Activated CD4-positive, alpha-beta T cell treated with anti-CD3 and anti-CD28 coated beads, Interleukin-2, amount 10 ng/mL, durations not matched to agents 24 days and 14 days (primary cell): ENCODE data around the gene CTSW. TPM values are rescaled to one million over a fixed set of nuclear protein-coding genes. Genes with fewer than 3 reads are reported as not detected.
A peak's percentile ranks its signal among the peaks of the same experiment; 100 is the strongest.

Experiments used
- DNase-seq: peaks from one replicate; pipeline ENCODE4 v3.0.0; 2022
- H3K27ac Mint-ChIP-seq: one replicate; pipeline ENCODE4 v1.8.0; 2022; ENCODE audit warnings: mild to moderate bottlenecking, mixed read lengths
- H3K27me3 Mint-ChIP-seq: one replicate; pipeline ENCODE4 v1.8.0; 2022; ENCODE audit warnings: mixed read lengths
- H3K36me3 Mint-ChIP-seq: one replicate; pipeline ENCODE4 v1.8.0; 2022; ENCODE audit warnings: low read depth, mild to moderate bottlenecking, mixed read lengths
- H3K4me1 Mint-ChIP-seq: one replicate; pipeline ENCODE4 v1.8.0; 2021; ENCODE audit warnings: mixed read lengths
- H3K4me3 Mint-ChIP-seq: one replicate; pipeline ENCODE4 v1.8.0; 2022; ENCODE audit warnings: mild to moderate bottlenecking, moderate library complexity, mixed read lengths
- H3K9me3 Mint-ChIP-seq: one replicate; pipeline ENCODE4 v1.8.0; 2021; ENCODE audit warnings: mixed read lengths
- intact Hi-C: fragments of 100-400 bp; cut with micrococcal nuclease; formaldehyde crosslinking; loops from one replicate; pipeline ENCODE4 v1.15.1; 2023
- total RNA-seq: library from RNA; stranded (reverse); gene quantifications from 2 replicates; pipeline ENCODE4 v1.2.3, GENCODE V29; 2022

The CTSW gene
- total RNA-seq, 1 donor from 2014 or later = 7.5 TPM

GRCh38 chr11:65851811-65852507, 27.7 kb upstream of the CTSW start:
- Mint-ChIP-seq H3K36me3 (peaks cover 68% of the 10 kb centered on the region), H3K9me3 (no peaks in the 10 kb centered on the region), H3K27ac (no peak overlapping the region), H3K4me3 (no peak overlapping the region), H3K27me3 (no peaks in the 10 kb centered on the region), H3K4me1 (peaks cover 30% of the 10 kb centered on the region)
- intact Hi-C loops = no loop called here
- DNase-seq = peak; percentile 58

DNA sequence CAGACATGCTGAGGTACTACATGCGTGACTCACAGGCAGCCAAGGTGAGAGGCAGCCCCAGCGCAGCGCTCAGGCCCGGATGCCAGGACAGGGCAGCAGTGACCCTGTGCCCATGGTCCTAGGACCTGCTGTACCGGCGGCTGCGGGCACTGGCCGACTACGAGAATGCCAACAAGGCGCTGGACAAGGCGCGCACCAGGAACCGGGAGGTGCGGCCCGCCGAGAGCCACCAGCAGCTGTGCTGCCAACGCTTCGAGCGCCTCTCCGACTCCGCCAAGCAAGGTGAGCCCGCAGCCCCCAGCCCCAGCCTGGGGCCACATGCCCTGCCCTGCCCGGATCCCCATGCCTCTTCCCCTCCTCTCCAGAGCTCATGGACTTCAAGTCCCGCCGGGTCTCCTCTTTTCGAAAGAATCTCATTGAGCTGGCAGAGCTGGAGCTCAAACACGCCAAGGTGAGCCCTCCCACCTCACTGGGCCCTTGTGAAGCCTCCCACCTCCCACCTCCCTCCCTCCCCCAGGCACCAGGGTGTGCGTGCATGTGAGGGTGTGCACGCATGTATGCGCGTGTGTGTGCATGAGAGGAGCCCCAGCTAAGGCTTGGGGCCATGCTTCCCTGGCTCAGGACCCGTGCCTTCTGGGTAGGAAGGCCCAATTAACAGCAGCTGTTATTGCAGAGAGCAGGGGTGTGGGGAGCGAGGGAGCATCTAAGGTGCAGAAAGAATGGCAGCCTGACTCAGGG, 27.0 kb upstream of the CTSW start:
- intact Hi-C loops = loop anchor here (1.0 kb wide), 1 partner anchor 18 kb away; no protein-coding TSS in a partner anchor
- H3K36me3 Mint-ChIP-seq = peaks cover 69% of the 10 kb centered on the region

GRCh38 chr11:65853246-65853979, 26.2 kb upstream of the CTSW start:
- H3K4me1 Mint-ChIP-seq = peaks cover 32% of the 10 kb centered on the region
- DNase-seq = no peak
- no peaks in the 10 kb centered on the region for H3K27me3 Mint-ChIP-seq
- H3K9me3 Mint-ChIP-seq = no peaks in the 10 kb centered on the region
- H3K27ac Mint-ChIP-seq = no peak overlapping the region
- intact Hi-C loops = loop anchor here (1.0 kb wide), 1 partner anchor 19 kb away; no protein-coding TSS in a partner anchor
- peaks cover 70% of the 10 kb centered on the region for H3K36me3 Mint-ChIP-seq
- H3K4me3 Mint-ChIP-seq = no peak overlapping the region

More for the DNA sequence above, 27.0 kb upstream of the CTSW start:
- peak; percentile 58 for DNase-seq
- Mint-ChIP-seq H3K4me1 (peaks cover 30% of the 10 kb centered on the region), H3K4me3 (no peak overlapping the region), H3K27me3 (no peaks in the 10 kb centered on the region), H3K9me3 (no peaks in the 10 kb centered on the region), H3K27ac (no peak overlapping the region)

GRCh38 chr11:65854161-65854592, 25.5 kb upstream of the CTSW start:
- no peak for DNase-seq
- Mint-ChIP-seq H3K27ac (no peak overlapping the region), H3K9me3 (no peaks in the 10 kb centered on the region), H3K4me3 (peak overlapping the region; percentile 47), H3K36me3 (peaks cover 70% of the 10 kb centered on the region), H3K27me3 (no peaks in the 10 kb centered on the region), H3K4me1 (peaks cover 33% of the 10 kb centered on the region)
- intact Hi-C loops = no loop called here

GRCh38 chr11:65854852-65855837, 24.5 kb upstream of the CTSW start:
- no peak for DNase-seq
- H3K4me1 Mint-ChIP-seq = peaks cover 37% of the 10 kb centered on the region
- peaks cover 66% of the 10 kb centered on the region for H3K36me3 Mint-ChIP-seq
- peak overlapping the region; percentile 62 for H3K27ac Mint-ChIP-seq
- intact Hi-C loops = no loop called here
- H3K9me3 Mint-ChIP-seq = no peaks in the 10 kb centered on the region
- H3K27me3 Mint-ChIP-seq = no peaks in the 10 kb centered on the region
- peak overlapping the region; percentile 94 for H3K4me3 Mint-ChIP-seq

- H3K4me3 Mint-ChIP-seq = peak overlapping the region; percentile 94
- DNase-seq = no peak
- no peaks in the 10 kb centered on the region for H3K9me3 Mint-ChIP-seq
- H3K36me3 Mint-ChIP-seq = peaks cover 62% of the 10 kb centered on the region
- peak overlapping the region; percentile 81 for H3K27ac Mint-ChIP-seq
- no peaks in the 10 kb centered on the region for H3K27me3 Mint-ChIP-seq
- peaks cover 38% of the 10 kb centered on the region for H3K4me1 Mint-ChIP-seq
- intact Hi-C loops = no loop called here
Observed at GRCh38 chr11:65855927-65856363, 23.7 kb upstream of the CTSW start.

GRCh38 chr11:65856689-65857499, 22.7 kb upstream of the CTSW start:
- intact Hi-C loops = no loop called here
- peak overlapping the region; percentile 94 for H3K4me3 Mint-ChIP-seq
- H3K27ac Mint-ChIP-seq = peak overlapping the region; percentile 81
- no peaks in the 10 kb centered on the region for H3K9me3 Mint-ChIP-seq
- peaks cover 41% of the 10 kb centered on the region for H3K4me1 Mint-ChIP-seq
- peaks cover 59% of the 10 kb centered on the region for H3K36me3 Mint-ChIP-seq
- no peaks in the 10 kb centered on the region for H3K27me3 Mint-ChIP-seq
- peak; percentile 96 for DNase-seq

- intact Hi-C loops = no loop called here
- H3K27ac Mint-ChIP-seq = peak overlapping the region; percentile 62
- no peaks in the 10 kb centered on the region for H3K27me3 Mint-ChIP-seq
- no peaks in the 10 kb centered on the region for H3K9me3 Mint-ChIP-seq
- H3K4me3 Mint-ChIP-seq = peak overlapping the region; percentile 94
- DNase-seq = peak; percentile 90
- H3K36me3 Mint-ChIP-seq = peaks cover 56% of the 10 kb centered on the region
- H3K4me1 Mint-ChIP-seq = peaks cover 44% of the 10 kb centered on the region
Observed at GRCh38 chr11:65857500-65857852, 22.2 kb upstream of the CTSW start.

- H3K4me1 Mint-ChIP-seq = peaks cover 47% of the 10 kb centered on the region
- no peaks in the 10 kb centered on the region for H3K27me3 Mint-ChIP-seq
- DNase-seq = peak; percentile 99
- intact Hi-C loops = loop anchor here (1.0 to 2.0 kb wide), 6 partner anchors 25 to 243 kb away; partner anchors contain the start of genes BANF1, EIF1AD, KAT5 and PCNX3
- no peaks in the 10 kb centered on the region for H3K9me3 Mint-ChIP-seq
- H3K4me3 Mint-ChIP-seq = peak within 1 kb of the TSS; percentile 94
- H3K36me3 Mint-ChIP-seq = peaks cover 57% of the 10 kb centered on the region
- H3K27ac Mint-ChIP-seq = peak within 1 kb of the TSS; percentile 94
Observed at GRCh38 chr11:65857853-65858680, 21.6 kb upstream of the CTSW start, which contains the start of gene CFL1. Gene CFL1, minus strand, starts transcription at chr11:65858180. Its CDS starts 81 bp downstream, at chr11:65858099.

- H3K27me3 Mint-ChIP-seq = no peaks in the 10 kb centered on the region
- H3K9me3 Mint-ChIP-seq = no peaks in the 10 kb centered on the region
- intact Hi-C loops = loop anchor here (1.0 to 2.0 kb wide), 10 partner anchors 15 to 243 kb away; partner anchors contain the start of genes BANF1, EIF1AD, FOSL1 and KAT5
- H3K4me3 Mint-ChIP-seq = peak overlapping the region; percentile 92
- DNase-seq = no peak
- peaks cover 57% of the 10 kb centered on the region for H3K36me3 Mint-ChIP-seq
- peak overlapping the region; percentile 94 for H3K27ac Mint-ChIP-seq
- peaks cover 45% of the 10 kb centered on the region for H3K4me1 Mint-ChIP-seq
Observed at GRCh38 chr11:65858681-65859087, 21.0 kb upstream of the CTSW start.

GRCh38 chr11:65859095-65859811, 20.4 kb upstream of the CTSW start:
- H3K9me3 Mint-ChIP-seq = no peaks in the 10 kb centered on the region
- peaks cover 44% of the 10 kb centered on the region for H3K4me1 Mint-ChIP-seq
- H3K36me3 Mint-ChIP-seq = peaks cover 54% of the 10 kb centered on the region
- peak; percentile 99 for DNase-seq
- peak overlapping the region; percentile 92 for H3K4me3 Mint-ChIP-seq
- intact Hi-C loops = loop anchor here (1.0 to 2.0 kb wide), 5 partner anchors 14 to 196 kb away; partner anchors contain the start of genes FOSL1, RELA and SART1
- no peaks in the 10 kb centered on the region for H3K27me3 Mint-ChIP-seq
- peak overlapping the region; percentile 94 for H3K27ac Mint-ChIP-seq
